AG09319 (cell line): ENCODE measurements around the gene CDH12.

ENCODE experiments used
- DNase-seq: peaks from one replicate; pipeline ENCODE4 v3.0.0-alpha.2; 2010; ENCODE audit warnings: low read depth; ENCODE audit errors: extremely low read depth
- CTCF ChIP-seq: IDR thresholded peaks from 2 replicates; pipeline ENCODE4 v1.5.1; 2011; ENCODE audit warnings: low read depth, mild to moderate bottlenecking, inconsistent platforms, low read length, moderate library complexity

The CDH12 gene

GRCh38 chr5:22665801-22666200 lies 187.3 kb downstream of the CDH12 start:
- no peak for DNase-seq
- no peak for TF ChIP-seq CTCF

GRCh38 chr5:22663134-22663533 lies 190.0 kb downstream of the CDH12 start:
- DNase-seq = no peak
- no peak for TF ChIP-seq CTCF

- no peak for DNase-seq
- no peak for TF ChIP-seq CTCF
Measured at GRCh38 chr5:22662391-22662790, 190.8 kb downstream of the CDH12 start.

GRCh38 chr5:22651355-22651754 lies 201.8 kb downstream of the CDH12 start:
- no peak for TF ChIP-seq CTCF
- DNase-seq = no peak

GRCh38 chr5:22650511-22650910 lies 202.6 kb downstream of the CDH12 start:
- DNase-seq = no peak
- TF ChIP-seq CTCF = no peak

- no peak for TF ChIP-seq CTCF
- no peak for DNase-seq
Measured at GRCh38 chr5:22649074-22649473, 204.1 kb downstream of the CDH12 start.

GRCh38 chr5:22644859-22645258 lies 208.3 kb downstream of the CDH12 start:
- DNase-seq = no peak
- TF ChIP-seq CTCF = no peak
